GM23338 (cell line): ENCODE data around the gene TMEM178B. TPM values are rescaled to one million over a fixed set of nuclear protein-coding genes. Genes with fewer than 3 reads are reported as not detected.

Experiments
- ATAC-seq: fragments of 200-7000 bp; cut with Tn5 transposase; 3 replicates; pipeline ENCODE4 v1.9.1; 2020
- DNase-seq: peaks from one replicate; pipeline ENCODE4 v3.0.0-alpha.2; 2015; ENCODE audit warnings: low spot score
- H2AFZ ChIP-seq: fragments of 200-600 bp; sonication (generic); 2 replicates; pipeline ENCODE4 v1.8.0; 2016; ENCODE audit warnings: antibody characterized with exemption, mild to moderate bottlenecking, moderate library complexity
- H3F3A ChIP-seq: fragments of 200-600 bp; sonication (generic); replicated peaks from 2 replicates; pipeline ENCODE4 v1.8.0; 2017; ENCODE audit warnings: antibody characterized with exemption, mixed run types, low read depth
- H3K27ac ChIP-seq: fragments of 200-600 bp; sonication (generic); 2 replicates; pipeline ENCODE4 v1.6.1; 2016; ENCODE audit warnings: low read depth
- H3K27me3 ChIP-seq: fragments of 200-600 bp; sonication (generic); 2 replicates; pipeline ENCODE4 v1.8.0; 2016; ENCODE audit warnings: mild to moderate bottlenecking, mixed run types, moderate library complexity; ENCODE audit not compliant: insufficient read depth
- H3K36me3 ChIP-seq: fragments of 200-600 bp; sonication (generic); 2 replicates; pipeline ENCODE4 v1.8.0; 2016; ENCODE audit warnings: mild to moderate bottlenecking; ENCODE audit not compliant: insufficient read depth
- H3K4me1 ChIP-seq: fragments of 200-600 bp; sonication (generic); 2 replicates; pipeline ENCODE4 v1.8.0; 2016; ENCODE audit warnings: mild to moderate bottlenecking, moderate library complexity; ENCODE audit not compliant: insufficient read depth
- H3K4me2 ChIP-seq: fragments of 200-600 bp; sonication (generic); 2 replicates; pipeline ENCODE4 v1.7.1; 2017; ENCODE audit warnings: mixed run types
- H3K4me3 ChIP-seq: fragments of 200-600 bp; sonication (generic); 2 replicates; pipeline ENCODE4 v1.6.1; 2016; ENCODE audit warnings: mixed run types
- H3K79me2 ChIP-seq: fragments of 200-600 bp; sonication (generic); replicated peaks from 2 replicates; pipeline ENCODE4 v1.8.0; 2017; ENCODE audit warnings: mild to moderate bottlenecking; ENCODE audit not compliant: insufficient read depth
- H3K9me2 ChIP-seq: fragments of 200-600 bp; sonication (generic); 2 replicates; pipeline ENCODE4 v1.8.0; 2017; ENCODE audit not compliant: insufficient read depth
- H4K20me1 ChIP-seq: fragments of 200-600 bp; sonication (generic); replicated peaks from 2 replicates; pipeline ENCODE4 v1.8.0; 2017; ENCODE audit warnings: mild to moderate bottlenecking; ENCODE audit not compliant: insufficient read depth
- H3K27ac Mint-ChIP-seq: 2 replicates; pipeline ENCODE4 v1.8.0; 2020; ENCODE audit warnings: inconsistent platforms, mild to moderate bottlenecking, moderate library complexity, mixed read lengths
- H3K27me3 Mint-ChIP-seq: 3 replicates; pipeline ENCODE4 v1.8.0; 2022; ENCODE audit warnings: low read depth, mild to moderate bottlenecking, moderate library complexity, mixed read lengths, inconsistent platforms; ENCODE audit not compliant: insufficient read depth, poor library complexity
- H3K36me3 Mint-ChIP-seq: 3 replicates; pipeline ENCODE4 v1.8.0; 2021; ENCODE audit warnings: low read depth, mild to moderate bottlenecking, inconsistent platforms, moderate library complexity, mixed read lengths
- H3K4me1 Mint-ChIP-seq: 3 replicates; pipeline ENCODE4 v1.8.0; 2020; ENCODE audit warnings: mild to moderate bottlenecking, inconsistent platforms, mixed read lengths
- H3K4me3 Mint-ChIP-seq: 3 replicates; pipeline ENCODE4 v1.8.0; 2021; ENCODE audit warnings: moderate library complexity, mild to moderate bottlenecking, inconsistent platforms, mixed read lengths
- H3K9me3 Mint-ChIP-seq: 3 replicates; pipeline ENCODE4 v1.8.0; 2020; ENCODE audit warnings: moderate library complexity, mild to moderate bottlenecking, inconsistent platforms, mixed read lengths
- CREB1 ChIP-seq: fragments of 250-450 bp; sonication (Bioruptor Pico); IDR thresholded peaks from 2 replicates; pipeline ENCODE4 v1.5.0; 2020; ENCODE audit warnings: low read depth, mild to moderate bottlenecking, moderate library complexity
- CTCF ChIP-seq, 2 experiments: fragments of 200-600 bp in 1 of 2; sonication (generic) in 1 of 2; conservative IDR thresholded peaks; 2 replicates each; pipeline versions ENCODE4 v1.5.1 to v1.6.1; 2016 to 2017; ENCODE audit warnings: antibody characterized with exemption in 2 of 2, low read depth in 2 of 2, mild to moderate bottlenecking in 2 of 2, moderate library complexity in 1 of 2
- ETS1 ChIP-seq: IDR thresholded peaks from 2 replicates; pipeline ENCODE4 v1.6.1; 2016; ENCODE audit warnings: antibody characterized with exemption
- EZH2phosphoT487 ChIP-seq: fragments of 200-600 bp; sonication (generic); IDR thresholded peaks from one replicate; pipeline ENCODE4 v1.8.1; 2018; ENCODE audit warnings: antibody characterized with exemption; ENCODE audit not compliant: unreplicated experiment
- POLR2AphosphoS5 ChIP-seq: IDR thresholded peaks from 2 replicates; pipeline ENCODE4 v1.6.1; 2016; ENCODE audit warnings: antibody characterized with exemption, low read depth
- STAT1 ChIP-seq: IDR thresholded peaks from one replicate; pipeline ENCODE4 v1.6.1; 2016; ENCODE audit warnings: antibody characterized with exemption; ENCODE audit not compliant: unreplicated experiment
- ZNF331 ChIP-seq: fragments of 250-450 bp; sonication (Bioruptor Pico); IDR thresholded peaks from 2 replicates; pipeline ENCODE4 v1.5.0; 2020; ENCODE audit warnings: low read depth, mild to moderate bottlenecking, moderate library complexity
- polyA plus RNA-seq: library from polyadenylated mRNA; unstranded; fragments of >200 nt; fragmentation: Nextera tagmentation; extraction: Ambion mirVana; gene quantifications from 2 replicates; pipeline ENCODE4 v1.2.1, GENCODE V29; 2016
- total RNA-seq: library from RNA; depleted of rRNA; stranded (reverse); fragments of >200 nt; shearing (Covaris generic); gene quantifications from 2 replicates; pipeline ENCODE4 v1.2.3, GENCODE V29; 2014
- TF ChIP-seq, protein P1 (sequence below): IDR thresholded peaks from one replicate; pipeline ENCODE4 v1.6.1; 2018; ENCODE audit warnings: antibody characterized with exemption; ENCODE audit not compliant: unreplicated experiment
- TF ChIP-seq, protein P2 (sequence below): fragments of 250-450 bp; sonication (Bioruptor Pico); IDR thresholded peaks from 2 replicates; pipeline ENCODE4 v1.5.0; 2020; ENCODE audit warnings: mild to moderate bottlenecking, moderate library complexity

TMEM178B gene
- total and polyA plus RNA-seq, 2 experiments from 2014 or later: 4.9 to 15.6 TPM

GRCh38 chr7:141460781-141461715, 387.2 kb downstream of the TMEM178B start (continued):
- TF ChIP-seq ETS1 (no peak), STAT1 (no peak), CTCF (conservative IDR thresholded peaks at IDR 0.05; ENCODE audit: low read depth in 2 of 2) (no peak)

GRCh38 chr7:141461924-141462323, 388.1 kb downstream of the TMEM178B start:
- Mint-ChIP-seq H3K27ac (no peak overlapping the region), H3K4me3 (no peak overlapping the region)
- no peak for TF ChIP-seq CREB1 (CRISPR knock-in tag)
- TF ChIP-seq, protein P1, sequence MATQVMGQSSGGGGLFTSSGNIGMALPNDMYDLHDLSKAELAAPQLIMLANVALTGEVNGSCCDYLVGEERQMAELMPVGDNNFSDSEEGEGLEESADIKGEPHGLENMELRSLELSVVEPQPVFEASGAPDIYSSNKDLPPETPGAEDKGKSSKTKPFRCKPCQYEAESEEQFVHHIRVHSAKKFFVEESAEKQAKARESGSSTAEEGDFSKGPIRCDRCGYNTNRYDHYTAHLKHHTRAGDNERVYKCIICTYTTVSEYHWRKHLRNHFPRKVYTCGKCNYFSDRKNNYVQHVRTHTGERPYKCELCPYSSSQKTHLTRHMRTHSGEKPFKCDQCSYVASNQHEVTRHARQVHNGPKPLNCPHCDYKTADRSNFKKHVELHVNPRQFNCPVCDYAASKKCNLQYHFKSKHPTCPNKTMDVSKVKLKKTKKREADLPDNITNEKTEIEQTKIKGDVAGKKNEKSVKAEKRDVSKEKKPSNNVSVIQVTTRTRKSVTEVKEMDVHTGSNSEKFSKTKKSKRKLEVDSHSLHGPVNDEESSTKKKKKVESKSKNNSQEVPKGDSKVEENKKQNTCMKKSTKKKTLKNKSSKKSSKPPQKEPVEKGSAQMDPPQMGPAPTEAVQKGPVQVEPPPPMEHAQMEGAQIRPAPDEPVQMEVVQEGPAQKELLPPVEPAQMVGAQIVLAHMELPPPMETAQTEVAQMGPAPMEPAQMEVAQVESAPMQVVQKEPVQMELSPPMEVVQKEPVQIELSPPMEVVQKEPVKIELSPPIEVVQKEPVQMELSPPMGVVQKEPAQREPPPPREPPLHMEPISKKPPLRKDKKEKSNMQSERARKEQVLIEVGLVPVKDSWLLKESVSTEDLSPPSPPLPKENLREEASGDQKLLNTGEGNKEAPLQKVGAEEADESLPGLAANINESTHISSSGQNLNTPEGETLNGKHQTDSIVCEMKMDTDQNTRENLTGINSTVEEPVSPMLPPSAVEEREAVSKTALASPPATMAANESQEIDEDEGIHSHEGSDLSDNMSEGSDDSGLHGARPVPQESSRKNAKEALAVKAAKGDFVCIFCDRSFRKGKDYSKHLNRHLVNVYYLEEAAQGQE: no peak
- no peak for TF ChIP-seq POLR2AphosphoS5
- TF ChIP-seq, protein P2, sequence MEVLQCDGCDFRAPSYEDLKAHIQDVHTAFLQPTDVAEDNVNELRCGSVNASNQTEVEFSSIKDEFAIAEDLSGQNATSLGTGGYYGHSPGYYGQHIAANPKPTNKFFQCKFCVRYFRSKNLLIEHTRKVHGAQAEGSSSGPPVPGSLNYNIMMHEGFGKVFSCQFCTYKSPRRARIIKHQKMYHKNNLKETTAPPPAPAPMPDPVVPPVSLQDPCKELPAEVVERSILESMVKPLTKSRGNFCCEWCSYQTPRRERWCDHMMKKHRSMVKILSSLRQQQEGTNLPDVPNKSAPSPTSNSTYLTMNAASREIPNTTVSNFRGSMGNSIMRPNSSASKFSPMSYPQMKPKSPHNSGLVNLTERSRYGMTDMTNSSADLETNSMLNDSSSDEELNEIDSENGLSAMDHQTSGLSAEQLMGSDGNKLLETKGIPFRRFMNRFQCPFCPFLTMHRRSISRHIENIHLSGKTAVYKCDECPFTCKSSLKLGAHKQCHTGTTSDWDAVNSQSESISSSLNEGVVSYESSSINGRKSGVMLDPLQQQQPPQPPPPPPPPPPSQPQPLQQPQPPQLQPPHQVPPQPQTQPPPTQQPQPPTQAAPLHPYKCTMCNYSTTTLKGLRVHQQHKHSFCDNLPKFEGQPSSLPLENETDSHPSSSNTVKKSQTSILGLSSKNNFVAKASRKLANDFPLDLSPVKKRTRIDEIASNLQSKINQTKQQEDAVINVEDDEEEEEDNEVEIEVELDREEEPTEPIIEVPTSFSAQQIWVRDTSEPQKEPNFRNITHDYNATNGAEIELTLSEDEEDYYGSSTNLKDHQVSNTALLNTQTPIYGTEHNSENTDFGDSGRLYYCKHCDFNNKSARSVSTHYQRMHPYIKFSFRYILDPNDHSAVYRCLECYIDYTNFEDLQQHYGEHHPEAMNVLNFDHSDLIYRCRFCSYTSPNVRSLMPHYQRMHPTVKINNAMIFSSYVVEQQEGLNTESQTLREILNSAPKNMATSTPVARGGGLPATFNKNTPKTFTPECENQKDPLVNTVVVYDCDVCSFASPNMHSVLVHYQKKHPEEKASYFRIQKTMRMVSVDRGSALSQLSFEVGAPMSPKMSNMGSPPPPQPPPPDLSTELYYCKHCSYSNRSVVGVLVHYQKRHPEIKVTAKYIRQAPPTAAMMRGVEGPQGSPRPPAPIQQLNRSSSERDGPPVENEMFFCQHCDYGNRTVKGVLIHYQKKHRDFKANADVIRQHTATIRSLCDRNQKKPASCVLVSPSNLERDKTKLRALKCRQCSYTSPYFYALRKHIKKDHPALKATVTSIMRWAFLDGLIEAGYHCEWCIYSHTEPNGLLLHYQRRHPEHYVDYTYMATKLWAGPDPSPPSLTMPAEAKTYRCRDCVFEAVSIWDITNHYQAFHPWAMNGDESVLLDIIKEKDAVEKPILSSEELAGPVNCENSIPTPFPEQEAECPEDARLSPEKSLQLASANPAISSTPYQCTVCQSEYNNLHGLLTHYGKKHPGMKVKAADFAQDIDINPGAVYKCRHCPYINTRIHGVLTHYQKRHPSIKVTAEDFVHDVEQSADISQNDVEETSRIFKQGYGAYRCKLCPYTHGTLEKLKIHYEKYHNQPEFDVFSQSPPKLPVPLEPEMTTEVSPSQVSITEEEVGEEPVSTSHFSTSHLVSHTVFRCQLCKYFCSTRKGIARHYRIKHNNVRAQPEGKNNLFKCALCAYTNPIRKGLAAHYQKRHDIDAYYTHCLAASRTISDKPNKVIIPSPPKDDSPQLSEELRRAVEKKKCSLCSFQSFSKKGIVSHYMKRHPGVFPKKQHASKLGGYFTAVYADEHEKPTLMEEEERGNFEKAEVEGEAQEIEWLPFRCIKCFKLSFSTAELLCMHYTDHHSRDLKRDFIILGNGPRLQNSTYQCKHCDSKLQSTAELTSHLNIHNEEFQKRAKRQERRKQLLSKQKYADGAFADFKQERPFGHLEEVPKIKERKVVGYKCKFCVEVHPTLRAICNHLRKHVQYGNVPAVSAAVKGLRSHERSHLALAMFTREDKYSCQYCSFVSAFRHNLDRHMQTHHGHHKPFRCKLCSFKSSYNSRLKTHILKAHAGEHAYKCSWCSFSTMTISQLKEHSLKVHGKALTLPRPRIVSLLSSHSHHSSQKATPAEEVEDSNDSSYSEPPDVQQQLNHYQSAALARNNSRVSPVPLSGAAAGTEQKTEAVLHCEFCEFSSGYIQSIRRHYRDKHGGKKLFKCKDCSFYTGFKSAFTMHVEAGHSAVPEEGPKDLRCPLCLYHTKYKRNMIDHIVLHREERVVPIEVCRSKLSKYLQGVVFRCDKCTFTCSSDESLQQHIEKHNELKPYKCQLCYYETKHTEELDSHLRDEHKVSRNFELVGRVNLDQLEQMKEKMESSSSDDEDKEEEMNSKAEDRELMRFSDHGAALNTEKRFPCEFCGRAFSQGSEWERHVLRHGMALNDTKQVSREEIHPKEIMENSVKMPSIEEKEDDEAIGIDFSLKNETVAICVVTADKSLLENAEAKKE: no peak
- no peak for TF ChIP-seq ZNF331 (CRISPR knock-in tag)
- no peak for TF ChIP-seq EZH2phosphoT487

More at GRCh38 chr7:141461924-141462323, 388.1 kb downstream of the TMEM178B start:
- ATAC-seq (peak; percentile 30; the same call in 2 of the 3 replicates), DNase-seq (no peak)
- 0 out of 2 replicates have a peak, but pooled peaks cover 4% of the 10 kb centered on the region for H3K4me1 ChIP-seq
- no peaks in the 10 kb centered on the region for H3K27me3 ChIP-seq
- no peaks in the 10 kb centered on the region for H3K36me3 Mint-ChIP-seq
- no peak overlapping the region for H3K27ac ChIP-seq
- H3F3A ChIP-seq: no peaks in the 10 kb centered on the region
- H3K9me3 Mint-ChIP-seq: no peaks in the 10 kb centered on the region
- H3K9me2 ChIP-seq: no peaks in the 10 kb centered on the region
- no peaks in the 10 kb centered on the region for H3K79me2 ChIP-seq
- no peak overlapping the region for H2AFZ ChIP-seq
- no peak overlapping the region for H3K4me2 ChIP-seq
- H3K4me3 ChIP-seq: no peak overlapping the region
- peaks cover 4% of the 10 kb centered on the region for H3K27me3 Mint-ChIP-seq
- H4K20me1 ChIP-seq: no peaks in the 10 kb centered on the region
- H3K36me3 ChIP-seq: no peaks in the 10 kb centered on the region
- peaks cover 14% of the 10 kb centered on the region for H3K4me1 Mint-ChIP-seq
